KMS-11 (cell line): Measurements from ENCODE around the gene IQGAP2.

Experiments
- H2AFZ ChIP-seq: fragments of 200-600 bp; sonication (generic); 2 replicates; pipeline ENCODE4 v1.6.1; 2016; ENCODE audit warnings: antibody characterized with exemption, mixed run types, low read depth
- H3K27ac ChIP-seq: fragments of 200-600 bp; sonication (generic); 2 replicates; pipeline ENCODE4 v1.6.1; 2016; ENCODE audit warnings: mild to moderate bottlenecking, mixed run types
- H3K27me3 ChIP-seq: fragments of 200-600 bp; sonication (generic); 2 replicates; pipeline ENCODE4 v1.6.1; 2017; ENCODE audit warnings: mild to moderate bottlenecking, low read depth, mixed run types, moderate library complexity; ENCODE audit not compliant: insufficient read depth
- H3K36me3 ChIP-seq: fragments of 200-600 bp; sonication (generic); 2 replicates; pipeline ENCODE4 v1.6.1; 2017; ENCODE audit warnings: mild to moderate bottlenecking, mixed run types; ENCODE audit not compliant: insufficient read depth
- H3K4me1 ChIP-seq: fragments of 200-600 bp; sonication (generic); 2 replicates; pipeline ENCODE4 v1.6.1; 2016; ENCODE audit warnings: mild to moderate bottlenecking, low read depth, mixed run types; ENCODE audit not compliant: poor library complexity, severe bottlenecking
- H3K4me2 ChIP-seq: fragments of 200-600 bp; sonication (generic); 2 replicates; pipeline ENCODE4 v1.7.0; 2016; ENCODE audit warnings: mild to moderate bottlenecking, mixed run types
- H3K4me3 ChIP-seq: fragments of 200-600 bp; sonication (generic); IDR thresholded peaks from 2 replicates; pipeline ENCODE4 v1.6.1; 2017; ENCODE audit warnings: low read depth, low read length, mixed read lengths; ENCODE audit not compliant: insufficient read depth
- H3K79me2 ChIP-seq: fragments of 200-600 bp; sonication (generic); 2 replicates; pipeline ENCODE4 v1.6.1; 2016; ENCODE audit warnings: low read depth, mixed run types; ENCODE audit not compliant: insufficient read depth
- H3K9ac ChIP-seq: fragments of 200-600 bp; sonication (generic); 2 replicates; pipeline ENCODE4 v1.6.1; 2016; ENCODE audit warnings: mild to moderate bottlenecking, mixed run types
- H4K20me1 ChIP-seq: fragments of 200-600 bp; sonication (generic); 2 replicates; pipeline ENCODE4 v1.6.1; 2016; ENCODE audit warnings: mild to moderate bottlenecking, mixed run types; ENCODE audit not compliant: insufficient read depth
- TF ChIP-seq, protein P1 (sequence below): fragments of 200-600 bp; sonication (generic); conservative IDR thresholded peaks from 2 replicates; pipeline ENCODE4 v1.6.1; 2017; ENCODE audit warnings: low read depth, mild to moderate bottlenecking, antibody characterized with exemption, low read length, moderate library complexity, mixed read lengths

The IQGAP2 gene

DNA sequence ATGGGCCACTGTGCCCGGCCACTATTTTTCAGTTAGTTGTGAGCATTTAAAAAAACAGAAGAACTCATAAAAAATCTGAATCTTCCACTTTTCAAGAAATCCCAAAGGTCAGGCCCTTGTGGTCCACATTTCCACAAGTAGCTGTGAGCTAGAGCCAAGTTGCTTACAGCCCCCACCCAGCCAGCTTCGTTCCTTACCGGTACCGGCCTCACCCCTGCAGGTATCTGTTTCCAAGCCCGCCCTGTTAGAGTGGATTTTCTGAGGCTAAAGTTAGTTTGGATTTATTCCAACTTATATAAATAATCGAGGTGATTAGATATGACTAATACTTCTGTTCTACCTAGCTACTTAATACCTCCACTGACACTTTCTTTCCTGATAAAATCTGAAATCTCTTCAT is 139.2 kb downstream of the IQGAP2 start:
- no peaks in the 10 kb centered on the region for H3K36me3 ChIP-seq
- TF ChIP-seq, protein P1, sequence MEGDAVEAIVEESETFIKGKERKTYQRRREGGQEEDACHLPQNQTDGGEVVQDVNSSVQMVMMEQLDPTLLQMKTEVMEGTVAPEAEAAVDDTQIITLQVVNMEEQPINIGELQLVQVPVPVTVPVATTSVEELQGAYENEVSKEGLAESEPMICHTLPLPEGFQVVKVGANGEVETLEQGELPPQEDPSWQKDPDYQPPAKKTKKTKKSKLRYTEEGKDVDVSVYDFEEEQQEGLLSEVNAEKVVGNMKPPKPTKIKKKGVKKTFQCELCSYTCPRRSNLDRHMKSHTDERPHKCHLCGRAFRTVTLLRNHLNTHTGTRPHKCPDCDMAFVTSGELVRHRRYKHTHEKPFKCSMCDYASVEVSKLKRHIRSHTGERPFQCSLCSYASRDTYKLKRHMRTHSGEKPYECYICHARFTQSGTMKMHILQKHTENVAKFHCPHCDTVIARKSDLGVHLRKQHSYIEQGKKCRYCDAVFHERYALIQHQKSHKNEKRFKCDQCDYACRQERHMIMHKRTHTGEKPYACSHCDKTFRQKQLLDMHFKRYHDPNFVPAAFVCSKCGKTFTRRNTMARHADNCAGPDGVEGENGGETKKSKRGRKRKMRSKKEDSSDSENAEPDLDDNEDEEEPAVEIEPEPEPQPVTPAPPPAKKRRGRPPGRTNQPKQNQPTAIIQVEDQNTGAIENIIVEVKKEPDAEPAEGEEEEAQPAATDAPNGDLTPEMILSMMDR, result no peak
- H4K20me1 ChIP-seq, result no peaks in the 10 kb centered on the region
- H2AFZ ChIP-seq, result no peak overlapping the region
- H3K9ac ChIP-seq, result no peak overlapping the region
- H3K4me3 ChIP-seq, result no peak overlapping the region
- H3K4me2 ChIP-seq, result peak overlapping the region; percentile 14; the same call in 1 of the 2 replicates
- H3K27ac ChIP-seq, result no peak overlapping the region; the same call in 1 of the 2 replicates
- H3K4me1 ChIP-seq, result peaks cover 66% of the 10 kb centered on the region
- H3K27me3 ChIP-seq, result no peaks in the 10 kb centered on the region
- peaks cover 96% of the 10 kb centered on the region for H3K79me2 ChIP-seq

DNA sequence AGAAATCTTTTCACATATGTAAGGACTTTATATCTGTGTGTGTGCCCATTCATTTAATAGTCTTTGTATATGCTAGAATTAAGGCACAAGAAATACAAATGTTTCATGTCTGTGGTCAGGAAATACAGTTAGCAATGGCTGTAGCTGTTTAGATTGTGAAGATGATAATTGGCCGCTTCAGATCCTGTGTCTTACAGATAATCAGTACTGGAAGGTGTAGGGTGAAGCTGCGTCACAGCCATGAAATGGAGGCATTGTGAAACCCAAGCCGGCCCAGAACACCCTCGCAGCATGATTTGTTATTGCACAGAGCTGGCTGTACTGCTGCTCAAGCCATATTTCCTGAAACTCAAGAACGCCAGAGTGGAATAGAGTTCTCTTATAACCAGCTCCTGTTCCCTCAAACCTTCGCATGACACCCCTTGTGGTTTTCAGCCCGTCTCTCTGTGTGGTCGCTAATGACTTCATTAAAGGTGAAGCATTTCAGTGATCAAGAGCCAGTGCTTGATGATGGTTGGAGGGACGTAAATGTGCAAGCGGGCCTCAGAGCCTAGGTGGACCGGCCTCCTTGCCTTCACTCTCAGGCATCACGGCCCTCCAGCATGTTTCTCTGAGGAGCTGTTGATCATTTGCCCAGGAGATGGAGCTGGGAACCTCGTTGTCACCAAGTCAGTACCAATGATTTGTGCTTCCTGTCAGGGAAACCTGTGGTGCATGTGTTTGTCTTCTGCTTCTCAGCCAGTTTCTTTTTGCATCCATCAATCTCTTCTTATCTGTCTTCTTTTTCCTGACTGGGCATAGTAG is 140.0 kb downstream of the IQGAP2 start:
- TF ChIP-seq, protein P1, result no peak
- H3K79me2 ChIP-seq, result peaks cover 91% of the 10 kb centered on the region
- H3K4me1 ChIP-seq, result peaks cover 73% of the 10 kb centered on the region
- no peak overlapping the region for H2AFZ ChIP-seq
- no peaks in the 10 kb centered on the region for H4K20me1 ChIP-seq
- no peak overlapping the region for H3K4me3 ChIP-seq
- H3K4me2 ChIP-seq, result peak overlapping the region; percentile 14; the same call in 1 of the 2 replicates
- H3K9ac ChIP-seq, result no peak overlapping the region
- H3K36me3 ChIP-seq, result no peaks in the 10 kb centered on the region
- H3K27ac ChIP-seq, result no peak overlapping the region; the same call in 1 of the 2 replicates
- no peaks in the 10 kb centered on the region for H3K27me3 ChIP-seq

DNA sequence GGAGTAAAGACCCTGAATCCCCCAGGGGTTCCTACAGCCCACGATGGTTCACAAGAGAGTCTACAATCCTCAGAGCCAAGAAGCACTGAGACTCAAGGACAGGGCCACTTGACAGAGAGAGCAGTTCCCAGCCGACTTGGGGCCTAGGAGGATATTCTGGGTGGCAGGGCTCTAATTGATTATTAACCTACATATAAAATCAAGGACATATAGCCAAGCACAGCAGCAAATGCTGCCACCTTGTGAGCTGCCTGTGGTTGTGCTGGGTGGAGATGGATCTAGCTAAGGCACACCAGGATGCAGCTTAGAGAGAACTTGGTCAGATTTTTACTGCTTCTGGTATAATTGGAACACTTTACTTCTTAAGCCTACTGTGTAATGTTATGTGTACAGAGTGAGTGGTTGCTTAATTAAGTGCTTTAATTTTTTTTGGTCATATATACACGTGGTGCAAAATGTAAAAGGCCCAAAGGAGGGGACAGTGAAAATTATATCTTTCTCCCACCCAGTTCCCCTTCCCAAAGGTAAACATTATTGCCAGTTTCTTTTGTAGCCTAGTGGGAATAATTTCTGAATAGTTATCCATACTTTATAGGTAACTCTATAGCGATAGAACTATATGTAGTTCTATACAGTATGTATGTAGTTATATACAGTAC is 141.3 kb downstream of the IQGAP2 start:
- peak overlapping the region; percentile 5; the same call in 1 of the 2 replicates for H3K27ac ChIP-seq
- TF ChIP-seq, protein P1, result peak; percentile 49; the same call in 1 of the 2 replicates
- no peak overlapping the region for H3K4me2 ChIP-seq
- no peak overlapping the region for H3K9ac ChIP-seq
- no peak overlapping the region for H2AFZ ChIP-seq
- H3K79me2 ChIP-seq, result peaks cover 91% of the 10 kb centered on the region
- no peaks in the 10 kb centered on the region for H3K36me3 ChIP-seq
- H3K4me1 ChIP-seq, result peaks cover 86% of the 10 kb centered on the region
- no peak overlapping the region for H3K4me3 ChIP-seq
- H3K27me3 ChIP-seq, result no peaks in the 10 kb centered on the region
- no peaks in the 10 kb centered on the region for H4K20me1 ChIP-seq

- H3K4me3 ChIP-seq, result no peak overlapping the region
- H4K20me1 ChIP-seq, result no peaks in the 10 kb centered on the region
- H3K9ac ChIP-seq, result no peak overlapping the region
- TF ChIP-seq, protein P1, result no peak
- peaks cover 91% of the 10 kb centered on the region for H3K79me2 ChIP-seq
- no peaks in the 10 kb centered on the region for H3K27me3 ChIP-seq
- no peak overlapping the region for H2AFZ ChIP-seq
- no peaks in the 10 kb centered on the region for H3K36me3 ChIP-seq
- H3K27ac ChIP-seq, result peak overlapping the region; percentile 80; the same call in 1 of the 2 replicates
- H3K4me2 ChIP-seq, result peak overlapping the region; percentile 79; the same call in 1 of the 2 replicates
- H3K4me1 ChIP-seq, result peaks cover 91% of the 10 kb centered on the region
These were observed 142.1 kb downstream of the IQGAP2 start for GRCh38 chr5:76545184-76545583.
